B cell (primary cell): ENCODE data around the gene GPC3. TPM values are rescaled to one million over a fixed set of nuclear protein-coding genes. Genes with fewer than 3 reads are reported as not detected.

Experiments used
- ATAC-seq: fragments of 200-7000 bp; cut with Tn5 transposase; one replicate; pipeline ENCODE4 v1.10.0; 2021; ENCODE audit warnings: low read depth, mild to moderate bottlenecking, moderate number of reproducible peaks, moderate library complexity
- CTCF ChIA-PET: fragments of 350-600 bp; sonication (Branson Sonifier 250); formaldehyde crosslinking; loops from one replicate; lab custom pipeline; 2021; ENCODE audit warnings: antibody characterized with exemption, inconsistent platforms; lab: Charles Lee
- POLR2A ChIA-PET: fragments of 350-600 bp; sonication (Branson Sonifier 250); formaldehyde crosslinking; loops from one replicate; lab custom pipeline; 2021; ENCODE audit warnings: antibody characterized with exemption; lab: Charles Lee
- DNase-seq: peaks from one replicate; pipeline ENCODE4 v3.0.0; 2013
- H2AFZ ChIP-seq: 2 replicates; pipeline ENCODE4 v1.6.1; 2012; ENCODE audit warnings: mild to moderate bottlenecking, low read depth, low read length; ENCODE audit not compliant: insufficient read depth, poor library complexity, severe bottlenecking
- H3K27ac ChIP-seq, 2 donors: 1 replicate in 1 of 2; 2 replicates in 1 of 2; pipeline ENCODE4 v1.5.1; 2012 to 2013; ENCODE audit warnings: low read length in 2 of 2, mild to moderate bottlenecking in 2 of 2, moderate library complexity in 1 of 2
- H3K27me3 ChIP-seq, 4 experiments: fragments of 200-600 bp in 1 of 4; sonication (generic) in 1 of 4; replicated peaks in 1 of 4; 1 replicate in 2 of 4; 2 replicates in 2 of 4; pipeline versions ENCODE4 v1.6.1 to v1.7.0; 2013 to 2016; ENCODE audit warnings: low read length in 3 of 4, mild to moderate bottlenecking in 2 of 4, mixed read lengths in 1 of 4, moderate library complexity in 1 of 4; ENCODE audit not compliant: insufficient read depth in 4 of 4, control insufficient read depth in 3 of 4; ENCODE audit errors: control extremely low read depth in 1 of 4
- H3K36me3 ChIP-seq, 2 experiments: replicated peaks in 1 of 2; 1 replicate in 1 of 2; 2 replicates in 1 of 2; pipeline versions ENCODE4 v1.6.1 to v1.7.1; 2013; ENCODE audit warnings: low read length in 1 of 2; ENCODE audit not compliant: insufficient read depth in 2 of 2, control insufficient read depth in 1 of 2; ENCODE audit errors: control extremely low read depth in 1 of 2, extremely low read depth in 1 of 2
- H3K4me1 ChIP-seq, 2 donors: fragments of 200-600 bp in 1 of 2; sonication (generic) in 1 of 2; 1 replicate in 1 of 2; 2 replicates in 1 of 2; pipeline versions ENCODE4 v1.5.1 to v1.6.1; 2013 to 2017; ENCODE audit warnings: low read length in 2 of 2; ENCODE audit not compliant: control insufficient read depth in 2 of 2, insufficient read depth in 2 of 2
- H3K4me2 ChIP-seq: replicated peaks from 2 replicates; pipeline ENCODE3; 2012; ENCODE audit warnings: mild to moderate bottlenecking, low read depth, low read length; ENCODE audit not compliant: poor library complexity, severe bottlenecking
- H3K4me3 ChIP-seq, 5 experiments: fragments of 200-600 bp in 1 of 5; sonication (generic) in 1 of 5; 1 replicate in 3 of 5; 2 replicates in 2 of 5; pipeline versions ENCODE4 v1.5.1 to v1.7.0; 2011 to 2016; ENCODE audit warnings: low read length in 4 of 5, mild to moderate bottlenecking in 4 of 5, low read depth in 2 of 5, control low read depth in 1 of 5, moderate library complexity in 1 of 5; ENCODE audit not compliant: insufficient read depth in 1 of 5; ENCODE audit errors: control extremely low read depth in 1 of 5, extremely low read depth in 1 of 5
- H3K79me2 ChIP-seq: fragments of 200-600 bp; sonication (generic); one replicate; pipeline ENCODE4 v1.6.0; 2016; ENCODE audit warnings: low read length; ENCODE audit not compliant: control insufficient read depth, insufficient read depth
- H3K9ac ChIP-seq: fragments of 200-600 bp; sonication (generic); 2 replicates; pipeline ENCODE4 v1.6.1; 2017; ENCODE audit warnings: mild to moderate bottlenecking, low read length, moderate library complexity
- H3K9me3 ChIP-seq, 3 donors: one replicate each; pipeline versions ENCODE4 v1.6.1 to v1.7.1; 2013; ENCODE audit warnings: low read length in 2 of 3; ENCODE audit not compliant: control insufficient read depth in 2 of 3, insufficient read depth in 1 of 3; ENCODE audit errors: control extremely low read depth in 1 of 3
- H4K20me1 ChIP-seq: 2 replicates; pipeline ENCODE4 v1.6.0; 2012; ENCODE audit warnings: mild to moderate bottlenecking, low read length; ENCODE audit not compliant: insufficient read depth, control insufficient read depth, poor library complexity, severe bottlenecking
- H3K27ac Mint-ChIP-seq: one replicate; pipeline ENCODE4 v1.8.0; 2021; ENCODE audit warnings: mixed read lengths
- H3K27me3 Mint-ChIP-seq: one replicate; pipeline ENCODE4 v1.8.0; 2021; ENCODE audit warnings: mixed read lengths
- H3K4me1 Mint-ChIP-seq: one replicate; pipeline ENCODE4 v1.8.0; 2021; ENCODE audit warnings: mixed read lengths
- H3K4me3 Mint-ChIP-seq: one replicate; pipeline ENCODE4 v1.8.0; 2021; ENCODE audit warnings: mixed read lengths
- H3K9me3 Mint-ChIP-seq: one replicate; pipeline ENCODE4 v1.8.0; 2022; ENCODE audit warnings: mixed read lengths; ENCODE audit not compliant: insufficient read depth
- CTCF ChIP-seq: fragments of 200-600 bp; IDR thresholded peaks from one replicate; pipeline ENCODE4 v1.8.0; 2022; ENCODE audit warnings: antibody characterized with exemption, mild to moderate bottlenecking
- EZH2 ChIP-seq: IDR thresholded peaks from 2 replicates; pipeline ENCODE4 v1.6.1; 2012; ENCODE audit warnings: borderline replicate concordance, low read depth, mild to moderate bottlenecking, moderate library complexity, low read length; ENCODE audit not compliant: insufficient read depth, poor library complexity, severe bottlenecking
- WGBS: methylation state at CpG from one replicate; pipeline ENCODE4 v1.1.5; 2013; ENCODE audit warnings: missing lambda C conversion rate; ENCODE audit not compliant: insufficient coverage; 5-methylcytosine and 5-hydroxymethylcytosine counted together
- intact Hi-C: fragments of 100-400 bp; cut with micrococcal nuclease; formaldehyde crosslinking; loops from one replicate; pipeline ENCODE4 v1.10.0; 2022
- polyA plus RNA-seq: library from polyadenylated mRNA; depleted of rRNA; stranded (reverse); fragments of >200 nt; gene quantifications from 2 replicates; pipeline ENCODE4 v1.2.3, GENCODE V29; 2012
- total RNA-seq, 2 donors: library from RNA; stranded (reverse); fragments of 120-200 nt in 1 of 2; gene quantifications; 1 replicate in 1 of 2; 2 replicates in 1 of 2; pipeline versions ENCODE4 v1.2.3 to v1.2.4, GENCODE V29; 2013 to 2022

GPC3 gene
- total and polyA plus RNA-seq, 2 donors (not counting 1 experiment from before 2014, with no cell fraction given) = not detected

- no peaks in the 10 kb centered on the region for H3K9me3 ChIP-seq
- no peak overlapping the region for H3K4me2 ChIP-seq
- H3K79me2 ChIP-seq = no peaks in the 10 kb centered on the region
- TF ChIP-seq CTCF = no peak
- TF ChIP-seq EZH2 = no peak
- no peak overlapping the region for H3K4me3 Mint-ChIP-seq
- no peaks in the 10 kb centered on the region for H4K20me1 ChIP-seq
- whole genome bisulfite sequencing = no CpG with 5 or more reads among the region's 2 CpGs
- no peak overlapping the region for H2AFZ ChIP-seq
- H3K27ac ChIP-seq = no peak overlapping the region
- no peak overlapping the region for H3K4me3 ChIP-seq
- no peaks in the 10 kb centered on the region for H3K9me3 Mint-ChIP-seq
- intact Hi-C loops = loop anchor here (2.0 to 10.0 kb wide), 4 partner anchors 127 to 461 kb away; no protein-coding TSS in a partner anchor
- ATAC-seq (no peak), DNase-seq (no peak)
- ChIA-PET POLR2A (no interaction called here), CTCF (interaction anchor here (0.6 to 3.8 kb wide), 9 partner anchors 8 to 351 kb away, joined by 3 to 41 read pairs (median 6); no protein-coding TSS in a partner anchor)
- no peaks in the 10 kb centered on the region for H3K27me3 Mint-ChIP-seq
- no peaks in the 10 kb centered on the region for H3K27me3 ChIP-seq
- no peaks in the 10 kb centered on the region for H3K36me3 ChIP-seq
- no peak overlapping the region for H3K9ac ChIP-seq
- no peaks in the 10 kb centered on the region for H3K4me1 ChIP-seq
- no peaks in the 10 kb centered on the region for H3K4me1 Mint-ChIP-seq
- no peak overlapping the region for H3K27ac Mint-ChIP-seq
These were observed 191.8 kb downstream of the GPC3 start for GRCh38 chrX:133793626-133794025.

GRCh38 chrX:133792198-133792953, 193.0 kb downstream of the GPC3 start:
- no CpG with 5 or more reads among the region's 7 CpGs for WGBS
- ChIA-PET CTCF (interaction anchor here (0.6 to 3.8 kb wide), 28 partner anchors 8 to 603 kb away, joined by 3 to 41 read pairs (median 4); no protein-coding TSS in a partner anchor), POLR2A (interaction anchor here (1.2 kb wide), 1 partner anchor 9 kb away, joined by 3 read pairs; no protein-coding TSS in a partner anchor)
- no peaks in the 10 kb centered on the region for H3K79me2 ChIP-seq
- ATAC-seq (peak; percentile 66), DNase-seq (peak; percentile 70)
- no peaks in the 10 kb centered on the region for H3K9me3 ChIP-seq
- no peaks in the 10 kb centered on the region for H3K27me3 ChIP-seq
- intact Hi-C loops = loop anchor here (1.0 to 10.0 kb wide), 5 partner anchors 47 to 462 kb away; no protein-coding TSS in a partner anchor
- no peaks in the 10 kb centered on the region for H3K9me3 Mint-ChIP-seq
- H3K27ac ChIP-seq = no peak overlapping the region
- H3K9ac ChIP-seq = no peak overlapping the region
- no peak overlapping the region for H2AFZ ChIP-seq
- H3K27ac Mint-ChIP-seq = no peak overlapping the region
- TF ChIP-seq EZH2 (no peak), CTCF (peak; percentile 90)
- no peaks in the 10 kb centered on the region for H3K36me3 ChIP-seq
- no peak overlapping the region for H3K4me3 ChIP-seq
- no peak overlapping the region for H3K4me2 ChIP-seq
- no peaks in the 10 kb centered on the region for H4K20me1 ChIP-seq
- peaks cover 4% of the 10 kb centered on the region for H3K4me1 Mint-ChIP-seq
- H3K4me1 ChIP-seq = peaks cover 0 to 3% of the 10 kb centered on the region in 2 donors
- H3K4me3 Mint-ChIP-seq = no peak overlapping the region
- no peaks in the 10 kb centered on the region for H3K27me3 Mint-ChIP-seq
